ENCODE results near the gene GPRIN1.

The GPRIN1 gene

GRCh38 chr5:176625512-176625911 lies 15.6 kb upstream of the GPRIN1 start:
- FAIRE-seq (no peak), DNase-seq (ENCODE audit: low spot score) (no peak)

GRCh38 chr5:176624938-176625337 lies 15.0 kb upstream of the GPRIN1 start:
- FAIRE-seq (no peak), DNase-seq (ENCODE audit: low spot score) (no peak)

- FAIRE-seq, result no peak
Measured at GRCh38 chr5:176624142-176624541, 14.2 kb upstream of the GPRIN1 start.

GRCh38 chr5:176621661-176622079 lies 11.7 kb upstream of the GPRIN1 start:
- FAIRE-seq (no peak), DNase-seq (ENCODE audit: low spot score) (no peak)

More at GRCh38 chr5:176624142-176624541, 14.2 kb upstream of the GPRIN1 start:
- DNase-seq (ENCODE audit: low spot score), result no peak

GRCh38 chr5:176620333-176620981 lies 10.5 kb upstream of the GPRIN1 start:
- FAIRE-seq, result no peak
- no peak for DNase-seq (ENCODE audit: low spot score)

GRCh38 chr5:176619569-176620332 lies 9.8 kb upstream of the GPRIN1 start:
- no peak for FAIRE-seq
- DNase-seq (ENCODE audit: low spot score), result no peak

- FAIRE-seq (no peak), DNase-seq (ENCODE audit: low spot score) (no peak)
Measured at GRCh38 chr5:176619203-176619568, 9.2 kb upstream of the GPRIN1 start.

GRCh38 chr5:176618783-176619182 lies 8.8 kb upstream of the GPRIN1 start:
- FAIRE-seq (no peak), DNase-seq (ENCODE audit: low spot score) (no peak)

GRCh38 chr5:176616511-176616910 lies 6.6 kb upstream of the GPRIN1 start:
- no peak for FAIRE-seq
- no peak for DNase-seq (ENCODE audit: low spot score)

- DNase-seq (ENCODE audit: low spot score) (no peak), FAIRE-seq (no peak)
Measured at GRCh38 chr5:176614805-176615478, 5.0 kb upstream of the GPRIN1 start.

GRCh38 chr5:176612855-176613254 lies 2.9 kb upstream of the GPRIN1 start:
- no peak for DNase-seq (ENCODE audit: low spot score)
- FAIRE-seq, result no peak

- FAIRE-seq (no peak), DNase-seq (ENCODE audit: low spot score) (no peak)
Measured at GRCh38 chr5:176612008-176612407, 2.1 kb upstream of the GPRIN1 start.

- peak; percentile 63 for DNase-seq (ENCODE audit: low spot score)
- FAIRE-seq, result no peak
Measured at GRCh38 chr5:176611435-176611834, 1.5 kb upstream of the GPRIN1 start.

GRCh38 chr5:176610435-176610773 lies 448 bp upstream of the GPRIN1 start:
- DNase-seq (ENCODE audit: low spot score) (no peak), FAIRE-seq (no peak)

GRCh38 chr5:176608937-176609723 lies 826 bp downstream of the GPRIN1 start:
- FAIRE-seq (no peak), DNase-seq (ENCODE audit: low spot score) (peak; percentile 67)

GRCh38 chr5:176608142-176608705 lies 1.7 kb downstream of the GPRIN1 start:
- FAIRE-seq, result no peak

GRCh38 chr5:176606875-176607274 lies 3.1 kb downstream of the GPRIN1 start:
- DNase-seq (ENCODE audit: low spot score) (no peak), FAIRE-seq (no peak)

More at GRCh38 chr5:176608142-176608705, 1.7 kb downstream of the GPRIN1 start:
- DNase-seq (ENCODE audit: low spot score), result no peak

GRCh38 chr5:176606032-176606431 lies 3.9 kb downstream of the GPRIN1 start:
- DNase-seq (ENCODE audit: low spot score), result no peak
- FAIRE-seq, result no peak

- DNase-seq (ENCODE audit: low spot score) (no peak), FAIRE-seq (no peak)
Measured at GRCh38 chr5:176603091-176603490, 6.9 kb downstream of the GPRIN1 start.

- FAIRE-seq (no peak), DNase-seq (ENCODE audit: low spot score) (no peak)
Measured at GRCh38 chr5:176601901-176602482, 8.0 kb downstream of the GPRIN1 start.
